ENCODE data around the gene STAG1.
"Not testable (repeated sequence)": the region's sequence is repeated elsewhere in the genome, so short reads cannot be mapped to it uniquely, and the experiment has no call there.

STAG1 gene

DNA sequence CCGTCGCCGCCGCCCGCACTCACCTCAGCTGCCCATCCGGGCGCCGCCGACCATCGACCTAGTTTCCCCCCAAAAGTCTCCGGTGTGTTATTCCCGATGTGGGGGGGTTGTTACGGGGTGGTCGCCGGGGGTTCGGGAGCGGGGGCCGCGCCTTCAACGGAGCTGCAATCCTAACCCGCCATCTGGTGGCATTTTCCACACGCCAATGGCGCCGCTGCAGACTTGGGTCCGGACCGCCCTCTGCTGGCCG, at the start of gene STAG1:
Gene STAG1, minus strand, starts transcription at position 207 of the 250 bp plus-strand sequence. CDS start 121,480 bp downstream, outside the sequence.
- no peak for DNase-seq

DNA sequence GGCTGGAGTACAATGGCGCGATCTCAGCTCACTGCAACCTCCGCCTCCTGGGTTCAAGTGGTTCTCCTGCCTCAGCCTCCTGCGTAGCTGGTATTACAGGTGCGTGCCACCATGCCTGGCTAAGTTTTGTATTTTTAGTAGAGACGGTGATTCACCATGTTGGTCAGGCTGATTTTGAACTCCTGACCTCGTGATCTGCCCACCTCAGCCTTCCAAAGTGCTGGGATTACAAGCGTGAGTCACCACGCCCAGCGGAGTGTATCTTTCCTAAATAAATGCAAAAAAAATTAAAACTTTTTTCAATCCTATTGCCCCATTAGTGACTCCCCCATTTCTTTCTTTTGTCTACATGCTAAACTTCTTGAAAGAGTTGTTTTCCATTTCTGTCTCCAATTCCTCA, 49.0 kb upstream of the STAG1 start:
- DNase-seq, result not testable (repeated sequence)

GRCh38 chr3:136792556-136793330, 40.6 kb upstream of the STAG1 start:
- no peak for DNase-seq

GRCh38 chr3:136790786-136791185, 38.6 kb upstream of the STAG1 start:
- no peak for DNase-seq

DNA sequence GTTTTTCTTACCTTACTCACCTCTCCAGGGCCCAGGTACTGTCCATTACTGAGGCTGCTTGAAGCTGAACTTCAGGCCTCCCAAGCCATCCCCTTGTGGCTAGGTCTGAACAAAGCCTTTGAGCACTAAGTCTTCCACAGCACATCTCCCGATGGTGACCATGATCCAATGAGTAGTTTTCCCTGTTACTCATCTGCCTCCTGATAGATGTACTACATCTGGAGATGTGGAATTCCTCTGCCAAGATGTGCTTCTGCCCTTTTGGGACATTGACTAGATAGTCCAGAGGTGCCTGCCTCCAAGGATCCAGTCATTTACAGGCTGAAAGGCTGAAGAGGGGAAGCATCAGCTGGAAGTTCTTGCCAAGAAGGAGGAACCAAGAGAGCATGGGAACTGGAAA, 37.8 kb upstream of the STAG1 start:
- DNase-seq, result no peak

DNA sequence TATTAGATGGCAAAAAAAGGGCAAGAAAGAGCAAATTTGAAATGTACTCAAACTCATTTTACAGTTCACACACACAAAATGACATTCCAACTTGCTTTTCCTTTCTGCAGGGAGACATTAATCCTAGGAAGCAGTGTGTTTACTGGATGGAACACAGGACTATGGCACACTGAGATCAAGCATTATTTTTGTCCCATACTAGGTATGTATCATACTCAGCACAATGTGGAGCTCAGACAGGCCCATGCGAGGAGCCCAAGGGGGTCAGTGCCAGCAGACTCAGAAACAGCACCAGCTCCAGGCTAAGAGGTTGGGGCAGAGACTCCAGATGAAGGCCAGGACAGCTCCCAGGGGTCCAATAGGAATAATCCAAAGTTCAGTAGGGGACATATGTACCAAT, 36.0 kb upstream of the STAG1 start:
- no peak for DNase-seq

DNA sequence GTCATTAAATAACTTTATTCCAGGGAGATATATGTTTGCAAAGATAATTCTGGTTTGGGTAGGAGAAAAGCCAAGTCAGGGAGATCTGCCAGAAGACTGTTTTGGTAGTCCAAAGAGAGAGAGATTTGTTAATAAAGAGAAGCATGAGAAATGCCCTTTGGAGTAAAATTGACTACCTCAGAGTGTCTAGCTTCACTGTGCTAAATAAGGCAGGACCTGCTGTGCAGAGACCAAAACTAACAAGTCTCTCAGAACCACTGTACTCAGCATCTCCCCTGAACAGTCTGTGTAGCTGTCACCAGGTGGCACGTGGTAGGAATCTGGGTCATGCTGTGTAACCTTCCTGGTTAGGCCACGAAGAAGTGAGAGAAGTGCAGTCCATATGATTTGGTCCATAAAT, 35.2 kb upstream of the STAG1 start:
- peak; percentile 35 for DNase-seq

DNA sequence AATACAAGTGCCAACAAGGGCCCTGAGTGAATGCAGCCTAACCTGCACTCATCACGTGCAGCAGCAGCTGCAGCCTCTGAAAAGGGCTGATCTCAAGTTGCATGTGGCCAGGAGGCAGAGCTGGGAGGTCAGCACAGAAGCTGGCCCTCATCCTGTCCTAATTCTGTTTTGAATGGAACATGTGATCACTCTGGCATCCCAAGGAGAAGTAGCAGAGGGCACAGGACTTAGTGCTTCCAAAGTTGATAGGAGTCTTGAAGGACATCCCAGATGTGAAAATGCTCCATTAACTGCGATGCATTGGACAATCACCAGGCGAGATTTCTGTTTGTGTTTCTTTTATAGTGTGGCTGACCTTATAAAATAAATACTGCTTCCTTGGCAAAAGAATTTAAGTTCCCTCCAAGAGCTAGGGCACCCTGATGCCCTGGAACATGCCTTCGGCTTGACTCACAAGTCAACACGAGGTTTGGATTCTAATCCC, 31.6 kb upstream of the STAG1 start:
- no peak for DNase-seq

GRCh38 chr3:136780741-136781140, 28.6 kb upstream of the STAG1 start:
- no peak for DNase-seq

DNA sequence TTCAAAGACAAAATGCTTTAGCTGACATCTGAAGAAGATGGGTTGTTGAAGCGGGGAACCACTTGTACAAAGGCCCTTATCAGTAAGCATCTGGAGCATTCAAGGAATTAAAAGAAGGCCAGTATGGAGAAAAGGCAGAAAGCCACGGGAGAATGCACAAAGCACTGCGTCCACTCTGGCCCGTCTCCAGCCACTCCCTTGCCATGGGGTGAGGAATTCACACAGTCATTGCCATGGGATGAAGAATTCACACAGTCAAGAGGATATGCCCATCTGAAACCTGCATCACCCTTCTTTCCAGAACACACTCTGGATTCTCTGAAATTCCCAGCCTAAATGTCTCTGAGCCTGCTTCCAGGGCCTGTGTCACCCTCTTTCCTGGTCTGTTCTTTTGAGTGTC, 26.7 kb upstream of the STAG1 start:
- no peak for DNase-seq

DNA sequence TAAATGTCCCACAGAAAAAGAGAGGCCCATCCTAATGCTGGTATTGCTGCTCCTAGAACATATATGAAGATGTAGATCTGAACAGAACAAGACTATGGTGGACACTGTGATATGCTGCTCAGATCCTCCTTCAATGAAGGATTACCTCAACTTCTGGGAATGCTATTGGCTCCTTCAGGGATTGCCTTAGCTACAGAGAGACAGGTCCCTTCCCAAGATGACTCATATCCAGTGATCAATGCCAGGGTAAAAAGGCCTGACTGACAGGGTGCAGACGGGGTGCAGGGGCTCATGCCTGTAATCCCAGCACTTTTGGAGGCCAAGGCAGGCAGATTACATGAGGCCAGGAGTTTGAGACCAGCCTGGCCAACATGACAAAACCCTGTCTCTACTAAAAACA, 20.5 kb upstream of the STAG1 start:
- DNase-seq, result no peak

DNA sequence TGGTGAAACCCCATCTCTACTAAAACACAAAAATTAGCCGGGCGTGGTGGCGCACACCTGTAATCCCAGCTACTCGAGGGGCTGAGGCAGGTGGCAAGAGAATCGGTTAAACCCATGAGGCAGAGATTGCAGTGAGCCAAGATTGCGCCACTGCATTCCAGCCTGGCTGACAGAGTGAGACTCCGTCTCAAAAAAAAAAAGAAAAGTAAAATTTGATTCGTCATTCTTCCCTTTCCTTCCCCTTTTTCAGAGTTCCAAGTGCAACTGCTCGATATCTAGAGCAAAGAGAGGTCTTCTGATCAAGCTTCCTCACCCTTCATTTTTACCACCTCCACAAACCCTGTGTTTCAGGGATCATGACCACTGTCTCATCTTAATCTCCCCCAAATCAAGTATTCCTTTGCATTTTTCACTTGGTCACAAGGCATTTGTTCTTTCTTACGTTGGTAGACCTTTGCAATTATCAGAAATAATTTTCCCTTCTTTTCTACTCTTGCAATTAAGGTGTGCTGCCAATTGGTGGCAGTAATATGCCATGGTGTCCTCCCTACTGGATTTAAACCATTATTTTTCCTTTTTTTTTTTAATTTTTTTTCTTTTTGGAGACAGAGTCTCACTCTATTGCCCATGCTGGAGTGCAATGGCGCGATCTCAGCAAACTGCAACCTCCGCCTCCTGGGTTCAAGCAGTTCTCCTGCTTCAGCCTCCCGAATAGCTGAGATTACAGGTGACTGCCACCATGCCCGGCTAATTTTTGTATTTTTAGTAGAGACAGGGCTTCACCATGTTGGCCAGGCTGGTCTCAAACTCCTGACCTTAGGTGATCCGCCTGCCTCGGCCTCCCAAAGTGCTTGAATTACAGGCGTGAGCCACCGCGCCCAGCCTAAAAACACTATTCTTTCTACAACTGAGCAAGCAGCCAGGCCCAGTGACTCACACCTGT, 6.3 kb upstream of the STAG1 start:
- peak; percentile 17 for DNase-seq

DNA sequence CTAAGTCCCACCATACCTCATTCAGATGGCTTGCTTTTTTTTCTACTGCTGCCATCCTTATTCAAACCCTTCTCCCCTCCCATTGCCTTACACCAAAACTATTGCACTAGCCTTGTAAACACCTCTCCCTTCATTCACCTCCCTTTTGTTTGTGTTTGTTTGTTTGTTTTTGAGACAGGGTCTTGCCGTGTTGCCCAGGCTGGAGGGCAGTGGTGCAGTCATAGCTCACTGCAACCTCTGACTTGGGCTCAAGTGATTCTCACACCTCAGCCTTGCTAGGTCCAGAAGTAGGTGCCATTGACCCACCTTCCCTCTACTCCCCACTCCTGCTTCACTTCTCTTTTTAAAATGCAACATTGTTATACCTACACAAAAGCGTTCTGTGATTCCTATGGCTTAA, 3.0 kb upstream of the STAG1 start:
- DNase-seq, result no peak

DNA sequence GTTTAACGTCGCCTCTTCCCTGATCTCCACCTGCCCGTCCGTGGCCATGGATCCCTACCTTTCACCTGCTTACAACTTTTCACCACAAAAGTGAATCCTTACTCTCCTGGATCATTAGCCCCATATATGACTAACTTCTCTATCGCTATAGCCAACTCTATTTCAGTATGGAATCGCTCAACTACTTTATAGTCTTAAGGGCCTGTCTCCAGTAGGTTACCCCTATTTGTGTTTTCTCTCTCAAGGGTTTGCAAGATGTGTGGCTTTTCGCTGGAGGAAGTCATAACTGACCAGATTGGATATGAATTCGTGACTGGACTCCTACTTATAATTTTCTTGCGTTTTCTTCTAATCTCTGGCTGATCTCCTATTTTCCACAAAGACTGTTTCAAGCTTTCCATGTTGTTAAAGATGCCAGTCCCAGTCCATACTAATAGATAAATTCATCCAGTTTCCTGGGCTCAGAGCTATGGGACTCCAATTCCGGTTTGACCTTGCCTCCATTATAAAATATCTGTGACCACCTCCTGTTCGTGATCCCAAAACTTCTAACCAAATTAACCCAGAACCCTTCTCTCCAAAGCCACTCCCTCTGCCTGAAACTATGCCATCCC, 1.3 kb upstream of the STAG1 start:
- no peak for DNase-seq

GRCh38 chr3:136752422-136753325, 496 bp upstream of the STAG1 start:
- DNase-seq, result peak; percentile 99

- DNase-seq, result peak; percentile 73
These were observed 634 bp downstream of the STAG1 start for GRCh38 chr3:136751316-136752171.

- no peak for DNase-seq
These were observed 1.3 kb downstream of the STAG1 start for GRCh38 chr3:136750897-136751315.

DNA sequence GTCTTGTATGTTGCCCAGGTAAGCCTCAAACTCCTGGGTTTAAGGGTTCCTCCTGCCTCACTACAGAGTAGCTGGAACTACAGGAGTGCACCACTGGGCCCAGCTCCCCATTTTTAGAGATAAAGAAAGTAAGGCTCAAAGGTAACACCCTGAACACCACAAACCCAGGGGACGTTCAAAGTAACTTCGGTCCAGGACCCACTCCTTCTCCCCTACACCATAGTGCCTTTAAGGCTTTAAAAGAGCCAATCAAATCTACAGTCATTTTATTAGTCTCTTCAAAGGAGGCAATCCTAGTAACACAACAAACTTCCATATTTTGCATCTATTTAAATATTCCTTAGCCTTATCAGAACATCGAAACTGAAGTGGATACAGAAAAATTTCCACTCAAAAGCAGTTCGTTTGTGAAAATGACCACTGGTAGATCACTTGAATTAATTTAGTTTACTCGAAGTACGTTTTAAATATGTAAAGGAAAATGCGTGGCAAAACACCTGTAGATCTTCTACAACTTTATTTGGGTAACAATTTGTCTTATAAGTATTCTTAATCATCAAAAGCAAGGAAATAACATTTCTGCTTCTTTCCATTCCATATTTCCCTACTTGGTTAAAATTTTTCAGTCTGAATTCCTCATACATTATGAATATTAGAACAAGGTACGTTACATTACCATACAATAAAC, 1.8 kb downstream of the STAG1 start:
- DNase-seq, result peak; percentile 25

- DNase-seq, result not testable (repeated sequence)
These were observed 2.6 kb downstream of the STAG1 start for GRCh38 chr3:136749602-136750001.

GRCh38 chr3:136749091-136749490, 3.1 kb downstream of the STAG1 start:
- DNase-seq, result no peak

- DNase-seq, result no peak
These were observed 6.3 kb downstream of the STAG1 start for GRCh38 chr3:136745916-136746315.
